NCI-H128 (cell line): ENCODE data around the gene EIF2AK3.
"Not testable (repeated sequence)": the region's sequence is repeated elsewhere in the genome, so short reads cannot be mapped to it uniquely, and the experiment has no call there.

Experiments
- DNase-seq: peaks from one replicate; lab custom pipeline; 2025; ENCODE audit not compliant: unreplicated experiment; lab: John Stamatoyannopoulos, UW

The EIF2AK3 gene

GRCh38 chr2:88637464-88637863, 10.2 kb upstream of the EIF2AK3 start:
- DNase-seq: no peak

- no peak for DNase-seq
These were observed 8.8 kb upstream of the EIF2AK3 start for GRCh38 chr2:88636026-88636425.

GRCh38 chr2:88632569-88632968, 5.3 kb upstream of the EIF2AK3 start:
- DNase-seq: no peak

- DNase-seq: no peak
These were observed 1.3 kb upstream of the EIF2AK3 start for GRCh38 chr2:88628571-88628939.

GRCh38 chr2:88627856-88628570, 749 bp upstream of the EIF2AK3 start:
- no peak for DNase-seq

- no peak for DNase-seq
These were observed 851 bp downstream of the EIF2AK3 start for GRCh38 chr2:88626171-88627054.

- DNase-seq: no peak
These were observed 2.8 kb downstream of the EIF2AK3 start for GRCh38 chr2:88624477-88624876.

- not testable (repeated sequence) for DNase-seq
These were observed 3.3 kb downstream of the EIF2AK3 start for GRCh38 chr2:88623831-88624465.

- no peak for DNase-seq
These were observed 5.0 kb downstream of the EIF2AK3 start for GRCh38 chr2:88622307-88622706.

GRCh38 chr2:88621432-88621831, 5.8 kb downstream of the EIF2AK3 start:
- no peak for DNase-seq

- DNase-seq: no peak
These were observed 7.2 kb downstream of the EIF2AK3 start for GRCh38 chr2:88620015-88620414.

- no peak for DNase-seq
These were observed 11.4 kb downstream of the EIF2AK3 start for GRCh38 chr2:88615822-88616221.

- no peak for DNase-seq
These were observed 12.6 kb downstream of the EIF2AK3 start for GRCh38 chr2:88614497-88615157.

GRCh38 chr2:88613921-88614320, 13.3 kb downstream of the EIF2AK3 start:
- no peak for DNase-seq

GRCh38 chr2:88608184-88608583, 19.1 kb downstream of the EIF2AK3 start:
- no peak for DNase-seq

GRCh38 chr2:88607416-88607815, 19.8 kb downstream of the EIF2AK3 start:
- no peak for DNase-seq

- DNase-seq: no peak
These were observed 20.8 kb downstream of the EIF2AK3 start for GRCh38 chr2:88606371-88607030.

- DNase-seq: no peak
These were observed 24.1 kb downstream of the EIF2AK3 start for GRCh38 chr2:88603146-88603545.

- DNase-seq: no peak
These were observed 25.2 kb downstream of the EIF2AK3 start for GRCh38 chr2:88602022-88602421.

GRCh38 chr2:88601286-88601685, 26.0 kb downstream of the EIF2AK3 start:
- DNase-seq: no peak

GRCh38 chr2:88600038-88600465, 27.2 kb downstream of the EIF2AK3 start:
- DNase-seq: no peak
